Liver (tissue), 9 donors: ENCODE measurements around the gene IGFBP1. TPM values are rescaled to one million over a fixed set of nuclear protein-coding genes. Genes with fewer than 3 reads are reported as not detected.
"Not testable (repeated sequence)": the region's sequence is repeated elsewhere in the genome, so short reads cannot be mapped to it uniquely, and the experiment has no call there.

ENCODE experiments used
- DNase-seq: peaks from one replicate; pipeline ENCODE4 v3.0.0-alpha.2; 2017; ENCODE audit warnings: low spot score
- H3K27ac ChIP-seq, 2 donors: one replicate each; pipeline ENCODE4 v1.7.0; 2013; ENCODE audit warnings: inconsistent platforms in 2 of 2, low read length in 2 of 2, control low read depth in 1 of 2, low read depth in 1 of 2, mild to moderate bottlenecking in 1 of 2
- H3K27me3 ChIP-seq, 4 donors: one replicate each; pipeline versions ENCODE4 v1.6.1 to v1.7.0; 2013; ENCODE audit warnings: low read length in 3 of 4, inconsistent platforms in 1 of 4, mild to moderate bottlenecking in 1 of 4, moderate library complexity in 1 of 4; ENCODE audit not compliant: control insufficient read depth in 4 of 4, insufficient read depth in 4 of 4
- H3K36me3 ChIP-seq, 4 donors: one replicate each; pipeline versions ENCODE4 v1.6.1 to v1.7.0; 2013; ENCODE audit warnings: low read length in 3 of 4, mild to moderate bottlenecking in 3 of 4, low read depth in 1 of 4, moderate library complexity in 1 of 4; ENCODE audit not compliant: control insufficient read depth in 4 of 4, insufficient read depth in 3 of 4
- H3K4me1 ChIP-seq, 4 donors: one replicate each; pipeline versions ENCODE4 v1.6.1 to v1.7.0; 2013; ENCODE audit warnings: low read length in 3 of 4, mild to moderate bottlenecking in 3 of 4, moderate library complexity in 1 of 4; ENCODE audit not compliant: control insufficient read depth in 4 of 4, insufficient read depth in 4 of 4
- H3K4me3 ChIP-seq, 3 donors: one replicate each; pipeline versions ENCODE4 v1.6.1 to v1.7.0; 2013; ENCODE audit warnings: low read length in 3 of 3, control low read depth in 1 of 3, low read depth in 1 of 3, mild to moderate bottlenecking in 1 of 3
- H3K9ac ChIP-seq, 2 donors: one replicate each; pipeline ENCODE4 v1.7.0; 2013; ENCODE audit warnings: low read length in 2 of 2, mild to moderate bottlenecking in 2 of 2, moderate library complexity in 2 of 2, control low read depth in 1 of 2, low read depth in 1 of 2
- H3K9me3 ChIP-seq, 4 donors: one replicate each; pipeline versions ENCODE4 v1.6.1 to v1.7.0; 2013; ENCODE audit warnings: low read length in 3 of 4; ENCODE audit not compliant: control insufficient read depth in 4 of 4
- HNF4A ChIP-seq, 2 donors: conservative IDR thresholded peaks; 2 replicates each; pipeline ENCODE4 v1.6.1; 2016; ENCODE audit warnings: antibody characterized with exemption in 2 of 2, mild to moderate bottlenecking in 2 of 2
- HNF4G ChIP-seq: IDR thresholded peaks from 2 replicates; pipeline ENCODE4 v1.6.1; 2016; ENCODE audit warnings: antibody characterized with exemption
- RAD21 ChIP-seq, 2 donors: IDR thresholded peaks; 2 replicates each; pipeline ENCODE4 v1.6.1; 2016; ENCODE audit warnings: antibody characterized with exemption in 2 of 2, mild to moderate bottlenecking in 2 of 2
- RXRA ChIP-seq, 2 donors: IDR thresholded peaks; 2 replicates each; pipeline ENCODE4 v1.6.1; 2017 to 2018; ENCODE audit warnings: antibody characterized with exemption in 2 of 2, mild to moderate bottlenecking in 1 of 2
- SP1 ChIP-seq: IDR thresholded peaks from 2 replicates; pipeline ENCODE4 v1.6.1; 2018; ENCODE audit warnings: antibody characterized with exemption, mild to moderate bottlenecking
- WGBS: extraction: QIAGEN DNeasy Blood & Tissue Kit; methylation state at CpG from one replicate; pipeline ENCODE4 v1.1.7; 2013; 5-methylcytosine and 5-hydroxymethylcytosine counted together
- polyA plus RNA-seq, 2 donors: library from polyadenylated mRNA; stranded (reverse) in 1 of 2; unstranded in 1 of 2; fragments of 200-250 nt in 1 of 2; fragments of >200 nt in 1 of 2; fragmentation: Nextera tagmentation in 1 of 2; extraction: Ambion mirVana in 1 of 2; gene quantifications; one replicate each; pipeline versions ENCODE4 v1.2.1 to v1.2.3, GENCODE V29; 2013 to 2015
- total RNA-seq, 2 donors: library from RNA; depleted of rRNA; stranded (reverse); fragments of >200 nt; gene quantifications; one replicate each; pipeline ENCODE4 v1.2.3, GENCODE V29; 2014
- donor health status: healthy.
- donor health status: healthy.
- donor health status: healthy.
- donor health status: healthy.
- donor health status: healthy.

The IGFBP1 gene
- total and polyA plus RNA-seq, 4 donors, result 3.5 to 234 (median 63.6) TPM

- not testable (repeated sequence) for H3K9ac ChIP-seq, H3K4me3 ChIP-seq, H3K9me3 ChIP-seq, DNase-seq, H3K4me1 ChIP-seq, H3K27ac ChIP-seq, H3K36me3 ChIP-seq, H3K27me3 ChIP-seq
- TF ChIP-seq RAD21 (IDR thresholded peaks at IDR 0.05) (peak in 1 of 2 donors; percentile 29), SP1 (peak; percentile 24), HNF4G (peak; percentile 32), RXRA (IDR thresholded peaks at IDR 0.05) (peak; percentile 62 to 74), HNF4A (conservative IDR thresholded peaks at IDR 0.05) (peak; percentile 57 to 73)
- WGBS, result 25% methylated on average over 2 of the region's 2 CpGs
These were observed 49.4 kb upstream of the IGFBP1 start for GRCh38 chr7:45838852-45839251.

DNA sequence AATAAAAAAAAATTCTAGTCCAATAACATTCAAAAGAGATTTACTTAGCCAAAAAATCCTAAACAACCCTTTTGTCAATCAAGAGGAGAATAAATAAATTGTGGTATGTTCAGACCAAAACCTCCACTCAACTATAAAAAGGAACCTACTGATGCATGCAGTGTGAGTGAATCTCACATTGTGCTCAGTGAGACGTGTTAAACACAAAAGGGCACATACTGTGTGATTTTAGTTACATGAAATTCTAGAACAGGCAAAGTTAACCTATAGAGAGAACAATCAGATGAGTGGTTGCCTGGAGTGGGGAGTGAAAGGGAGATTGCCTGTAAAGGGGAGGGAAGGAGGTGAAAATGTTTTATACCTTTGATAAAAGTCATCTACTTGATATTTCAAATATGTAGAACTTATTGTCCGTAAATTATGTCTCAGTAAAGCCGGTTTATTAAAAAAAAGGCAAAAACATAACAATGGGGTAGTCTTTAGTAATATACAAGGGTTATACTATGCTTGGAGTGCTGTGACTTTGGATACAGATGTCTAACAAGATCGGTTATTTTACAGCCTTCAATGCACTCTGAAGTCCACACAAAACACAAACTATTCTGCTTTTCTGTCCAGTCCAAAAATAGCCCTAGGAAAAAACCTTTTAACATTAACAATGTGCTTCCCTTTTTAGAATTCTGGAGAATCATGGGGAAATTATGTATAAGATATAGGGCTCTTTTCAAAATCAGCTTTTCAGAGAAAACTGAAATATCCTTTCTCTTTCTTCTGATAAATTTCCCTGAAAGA lies 46.2 kb upstream of the IGFBP1 start:
- not testable (repeated sequence) for H3K4me3 ChIP-seq, H3K27ac ChIP-seq, H3K27me3 ChIP-seq, DNase-seq, H3K4me1 ChIP-seq, H3K9me3 ChIP-seq, H3K9ac ChIP-seq, H3K36me3 ChIP-seq
- WGBS, result 81% methylated on average over 4 of the region's 4 CpGs

DNA sequence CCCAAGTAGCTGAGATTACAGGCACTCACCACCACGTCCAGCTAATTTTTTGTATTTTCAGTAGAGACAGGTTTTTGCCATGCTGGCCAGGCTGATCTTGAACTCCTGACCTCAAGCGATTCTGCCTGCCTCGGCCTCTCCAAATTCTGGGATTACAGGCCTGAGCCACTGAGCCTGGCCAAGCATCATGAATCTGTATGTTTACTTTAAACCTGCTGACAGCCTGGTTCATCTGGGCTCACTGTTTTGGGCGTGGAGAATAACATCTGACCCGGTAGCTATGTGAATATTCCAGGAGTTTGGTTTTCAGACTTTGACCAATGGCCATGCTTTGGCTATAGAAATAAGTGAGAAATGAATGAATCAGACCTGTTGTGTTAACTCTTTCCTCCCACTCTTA lies 41.8 kb upstream of the IGFBP1 start:
- not testable (repeated sequence) for H3K9me3 ChIP-seq, H3K9ac ChIP-seq, DNase-seq, H3K27ac ChIP-seq, H3K27me3 ChIP-seq, H3K4me1 ChIP-seq, H3K36me3 ChIP-seq, H3K4me3 ChIP-seq
- WGBS, result 43% methylated on average over 5 of the region's 5 CpGs

DNA sequence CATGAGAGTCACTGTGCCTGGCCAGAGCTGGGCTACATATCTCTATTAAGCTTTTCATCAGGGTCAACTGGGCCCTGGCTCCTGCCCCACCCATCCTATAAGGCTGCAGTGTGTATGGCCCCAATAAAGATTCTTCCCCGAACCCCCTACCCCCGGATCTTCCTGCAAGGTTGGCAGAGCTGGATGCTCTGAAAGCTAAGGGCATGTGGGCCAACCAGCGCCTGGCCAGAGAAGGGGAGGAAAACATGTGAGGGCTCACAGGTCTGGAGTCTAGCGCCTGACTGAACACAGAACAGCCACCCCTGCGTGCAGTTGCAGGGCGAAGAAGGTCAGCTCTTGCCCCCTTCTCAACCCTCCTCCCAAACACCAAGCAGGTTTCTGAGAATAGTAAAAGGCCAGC lies 39.6 kb upstream of the IGFBP1 start:
- not testable (repeated sequence) for H3K36me3 ChIP-seq, H3K9ac ChIP-seq, H3K27me3 ChIP-seq, H3K9me3 ChIP-seq, H3K27ac ChIP-seq, H3K4me3 ChIP-seq, DNase-seq, H3K4me1 ChIP-seq
- 88% methylated on average over 6 of the region's 6 CpGs for WGBS

DNA sequence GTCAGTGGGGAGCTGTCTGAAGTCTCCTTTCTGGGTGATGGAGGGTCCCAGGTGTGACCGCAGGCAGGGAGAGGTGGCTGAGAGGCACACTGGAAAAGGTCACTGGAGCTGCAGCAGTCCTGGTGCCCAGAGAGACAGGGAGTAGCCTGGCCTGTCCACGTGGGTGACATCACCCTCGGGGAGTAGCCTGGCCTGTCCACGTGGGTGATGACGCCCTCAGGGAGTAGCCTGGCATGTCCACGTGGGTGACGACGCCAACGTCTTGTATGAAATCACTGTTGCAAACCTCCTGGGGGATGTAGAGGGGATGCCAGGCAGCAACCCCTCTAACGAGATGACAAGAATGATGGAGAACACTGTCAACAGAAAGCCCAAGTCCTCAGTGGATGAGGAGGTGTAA lies 35.3 kb upstream of the IGFBP1 start:
- not testable (repeated sequence) for H3K27me3 ChIP-seq, H3K4me3 ChIP-seq, DNase-seq, H3K4me1 ChIP-seq, H3K36me3 ChIP-seq, H3K9ac ChIP-seq, H3K27ac ChIP-seq, H3K9me3 ChIP-seq
- 76% methylated on average over 10 of the region's 10 CpGs for WGBS

DNA sequence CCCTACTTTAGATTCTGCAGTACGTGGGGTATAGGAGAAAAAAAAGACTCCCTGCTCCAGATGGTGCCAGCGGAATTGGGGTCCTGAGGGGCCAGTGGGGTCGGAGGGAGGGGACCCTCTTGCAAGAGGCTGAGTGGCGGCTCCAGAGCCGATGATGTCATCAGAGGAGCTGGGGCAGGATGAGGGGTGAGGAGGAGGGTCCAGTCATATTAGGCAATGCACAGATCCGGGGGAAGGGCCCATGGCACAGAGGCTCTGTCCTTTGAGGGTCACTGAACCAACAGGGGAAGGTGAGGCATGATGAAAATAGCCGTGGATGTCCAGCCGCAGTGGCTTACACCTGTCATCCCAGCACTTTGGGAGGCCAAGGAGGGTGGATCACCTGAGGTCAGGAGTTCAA lies 34.8 kb upstream of the IGFBP1 start:
- not testable (repeated sequence) for DNase-seq, H3K27me3 ChIP-seq, H3K27ac ChIP-seq, H3K36me3 ChIP-seq, H3K4me1 ChIP-seq, H3K4me3 ChIP-seq, H3K9me3 ChIP-seq, H3K9ac ChIP-seq
- 85% methylated on average over 8 of the region's 8 CpGs for WGBS

- DNase-seq, H3K36me3 ChIP-seq, H3K27ac ChIP-seq: not testable (repeated sequence)
These were observed 32.6 kb upstream of the IGFBP1 start for GRCh38 chr7:45855680-45856079.

GRCh38 chr7:45856888-45857287 lies 31.4 kb upstream of the IGFBP1 start:
- H3K36me3 ChIP-seq, H3K9me3 ChIP-seq, H3K27me3 ChIP-seq, H3K27ac ChIP-seq, H3K4me3 ChIP-seq, H3K9ac ChIP-seq, H3K4me1 ChIP-seq, DNase-seq: not testable (repeated sequence)
- 92% methylated on average over 4 of the region's 4 CpGs for WGBS

More at GRCh38 chr7:45855680-45856079, 32.6 kb upstream of the IGFBP1 start:
- not testable (repeated sequence) for H3K9me3 ChIP-seq, H3K27me3 ChIP-seq, H3K4me1 ChIP-seq, H3K4me3 ChIP-seq, H3K9ac ChIP-seq
- 34% methylated on average over 3 of the region's 3 CpGs for WGBS
